ENCODE measurements around the gene CRYGN. TPM values are rescaled to one million over a fixed set of nuclear protein-coding genes. Genes with fewer than 3 reads are reported as not detected.

The CRYGN gene
- total RNA-seq, 1 experiment from 2014 or later = 1.2 TPM

DNA sequence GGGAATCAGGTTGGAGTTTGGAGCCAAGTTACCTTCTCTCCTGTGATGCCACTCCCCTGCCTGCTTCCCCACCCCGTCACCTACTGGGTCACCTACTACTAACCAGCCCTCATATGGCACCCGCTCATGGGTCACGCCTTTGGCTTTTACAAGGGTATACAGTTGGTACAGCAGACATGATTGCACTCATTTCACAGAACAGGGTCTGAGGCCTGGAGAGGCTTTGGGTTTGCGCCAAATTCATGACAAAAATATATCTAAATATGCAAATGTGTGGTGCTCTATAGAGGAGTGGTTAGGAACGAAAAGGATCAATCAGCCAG lies 10.7 kb downstream of the CRYGN start:
- H3K36me3 ChIP-seq (replicated peaks; ENCODE audit: control insufficient read depth, insufficient read depth, low read length) = no peaks in the 10 kb centered on the region
- H3K4me3 ChIP-seq (ENCODE audit: insufficient read depth, low read depth, low read length) = no peak overlapping the region
- no peaks in the 10 kb centered on the region for H3K27me3 ChIP-seq (ENCODE audit: control insufficient read depth, insufficient read depth, low read length)
- DNase-seq = no peak

DNA sequence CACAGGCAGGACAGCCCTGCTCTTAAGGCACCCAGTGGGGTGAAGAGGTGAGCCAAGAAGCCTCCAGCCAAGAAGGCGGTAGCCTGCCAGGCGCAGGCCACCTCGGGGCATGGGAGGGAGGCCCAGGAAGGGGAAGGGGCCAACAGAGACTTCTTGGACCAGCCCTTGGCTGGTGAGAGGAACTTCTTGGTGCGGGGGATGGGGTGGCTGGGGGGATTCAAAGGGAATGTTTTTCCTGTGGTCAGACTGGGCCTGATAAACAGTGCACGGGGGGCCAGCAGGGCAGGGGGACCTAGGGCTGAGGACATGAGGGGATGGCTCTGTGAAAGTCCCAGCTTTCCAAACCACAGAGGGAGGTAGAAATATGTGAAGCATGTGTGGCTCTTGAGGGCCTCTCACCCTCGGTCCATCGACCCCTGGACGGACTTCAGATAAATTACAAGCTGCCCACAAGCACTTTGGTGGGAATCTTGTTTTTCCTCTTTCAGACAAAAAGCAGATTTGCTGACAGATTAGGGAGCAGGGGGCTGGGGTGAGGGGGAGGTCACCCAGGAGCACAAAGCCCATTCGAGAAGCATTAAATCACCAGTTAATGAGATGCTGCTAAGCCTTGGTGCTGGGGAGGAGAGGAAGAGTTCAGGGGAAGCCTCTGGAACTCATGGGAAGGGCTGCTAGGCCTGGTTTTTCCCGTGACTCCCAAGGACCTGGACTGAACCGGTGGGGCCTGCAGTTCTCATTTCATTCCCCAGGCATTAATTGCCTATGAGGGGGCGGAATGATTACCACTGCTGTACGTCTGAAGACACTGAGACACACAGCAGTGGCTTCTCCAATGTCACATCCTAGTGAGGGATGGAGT lies 11.3 kb downstream of the CRYGN start:
- Histone ChIP-seq H3K27me3 (ENCODE audit: control insufficient read depth, insufficient read depth, low read length) (no peaks in the 10 kb centered on the region), H3K4me3 (ENCODE audit: insufficient read depth, low read depth, low read length) (no peak overlapping the region), H3K36me3 (replicated peaks; ENCODE audit: control insufficient read depth, insufficient read depth, low read length) (no peaks in the 10 kb centered on the region)
- DNase-seq = peak; percentile 72

DNA sequence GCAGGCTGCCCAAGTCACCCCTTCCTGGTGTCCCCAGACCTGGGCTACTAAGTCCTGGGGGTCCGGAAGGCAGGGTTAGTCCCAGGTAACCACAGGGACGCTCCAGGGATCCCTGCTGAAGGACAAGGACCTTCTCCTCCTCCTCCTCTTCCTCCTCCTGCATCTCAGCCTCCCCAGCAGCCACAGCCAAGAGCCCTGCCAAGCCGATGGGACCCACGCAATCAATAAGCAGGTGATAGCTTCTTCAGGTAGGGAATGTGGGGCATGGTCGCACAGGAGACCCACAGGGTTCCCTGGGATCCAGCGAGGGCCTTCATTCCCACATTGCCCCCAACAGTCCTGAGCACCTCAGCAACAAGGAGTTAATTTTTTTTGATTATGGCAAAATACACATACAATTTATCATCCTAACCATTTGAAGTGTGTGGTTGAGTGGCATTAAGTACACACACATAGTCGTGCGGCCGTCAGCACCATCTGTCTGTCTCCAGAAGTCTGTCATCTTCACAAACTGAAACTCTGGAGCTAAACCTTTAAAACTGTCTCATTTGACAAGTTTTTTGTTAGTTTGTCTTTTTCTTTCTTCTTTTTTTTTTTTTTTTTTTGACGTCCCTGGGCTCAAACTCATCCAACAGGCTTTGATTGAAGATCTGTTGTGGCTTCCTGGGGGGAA lies 12.1 kb downstream of the CRYGN start:
- DNase-seq = peak; percentile 37
- H3K27me3 ChIP-seq (ENCODE audit: control insufficient read depth, insufficient read depth, low read length) = no peaks in the 10 kb centered on the region
- no peaks in the 10 kb centered on the region for H3K36me3 ChIP-seq (replicated peaks; ENCODE audit: control insufficient read depth, insufficient read depth, low read length)
- no peak overlapping the region for H3K4me3 ChIP-seq (ENCODE audit: insufficient read depth, low read depth, low read length)

DNA sequence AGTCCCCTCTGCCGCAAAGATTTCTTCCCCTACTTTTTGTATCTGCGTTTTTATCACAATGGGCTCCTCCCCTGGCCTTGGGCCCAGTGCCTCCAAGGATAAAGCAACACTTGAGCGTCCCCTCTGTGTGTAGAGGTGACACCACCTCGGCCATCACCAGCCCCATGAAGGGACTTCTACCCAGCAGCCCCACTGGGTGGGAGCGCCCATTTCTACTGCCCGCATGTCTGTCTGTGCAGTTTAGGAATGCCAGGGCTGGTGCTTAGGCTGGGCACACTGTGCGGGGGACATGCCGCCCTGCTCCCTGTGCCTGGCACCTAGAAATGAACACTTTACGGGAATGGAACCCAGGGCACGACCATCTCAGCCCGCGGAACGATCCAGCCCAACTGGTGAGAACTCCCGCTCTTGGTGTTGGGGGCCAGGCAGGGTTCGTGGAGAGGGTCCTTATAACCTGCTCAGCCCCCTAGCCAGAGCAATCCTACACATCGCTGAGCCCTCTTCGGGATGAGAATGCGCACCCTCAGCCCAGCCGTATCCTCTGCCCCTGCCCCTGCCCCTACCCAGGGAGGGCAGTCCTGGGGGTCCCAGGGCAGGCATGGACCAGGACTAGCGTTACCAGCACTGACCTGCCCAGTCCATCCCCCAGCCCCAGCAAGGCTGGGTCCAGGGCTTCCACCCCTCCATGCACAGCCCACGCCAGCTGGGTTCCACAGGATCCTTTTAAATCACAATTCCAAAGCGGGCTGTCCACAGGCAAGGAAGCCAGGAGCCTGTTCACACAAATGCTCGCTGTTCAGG lies 12.8 kb downstream of the CRYGN start:
- Histone ChIP-seq H3K4me3 (ENCODE audit: insufficient read depth, low read depth, low read length) (no peak overlapping the region), H3K27me3 (ENCODE audit: control insufficient read depth, insufficient read depth, low read length) (no peaks in the 10 kb centered on the region), H3K36me3 (replicated peaks; ENCODE audit: control insufficient read depth, insufficient read depth, low read length) (no peaks in the 10 kb centered on the region)
- peak; percentile 42 for DNase-seq

DNA sequence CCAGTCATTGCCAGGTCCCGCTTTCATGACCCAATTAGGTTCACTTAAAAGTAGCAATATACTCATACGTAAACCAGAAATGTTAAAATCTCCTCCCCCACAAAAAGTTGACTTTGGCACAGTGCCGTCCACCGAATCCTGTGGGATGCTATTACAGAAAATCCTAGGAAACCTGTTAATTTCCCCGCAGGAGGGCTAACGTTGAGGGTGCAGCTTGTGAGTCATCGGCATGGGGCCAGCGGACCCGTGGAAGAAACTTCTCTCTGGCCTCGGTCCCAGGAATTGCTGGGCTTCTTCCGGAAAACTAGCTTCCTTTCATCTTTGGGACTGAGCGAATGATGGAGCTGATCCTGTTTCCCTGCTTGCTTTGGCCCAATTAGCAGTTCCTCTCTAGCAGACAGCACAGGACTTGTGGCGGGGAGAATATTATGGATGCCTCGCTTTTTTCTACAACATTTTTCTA lies 13.5 kb downstream of the CRYGN start:
- no peak overlapping the region for H3K4me3 ChIP-seq (ENCODE audit: insufficient read depth, low read depth, low read length)
- no peaks in the 10 kb centered on the region for H3K27me3 ChIP-seq (ENCODE audit: control insufficient read depth, insufficient read depth, low read length)
- DNase-seq = peak; percentile 21
- no peaks in the 10 kb centered on the region for H3K36me3 ChIP-seq (replicated peaks; ENCODE audit: control insufficient read depth, insufficient read depth, low read length)

DNA sequence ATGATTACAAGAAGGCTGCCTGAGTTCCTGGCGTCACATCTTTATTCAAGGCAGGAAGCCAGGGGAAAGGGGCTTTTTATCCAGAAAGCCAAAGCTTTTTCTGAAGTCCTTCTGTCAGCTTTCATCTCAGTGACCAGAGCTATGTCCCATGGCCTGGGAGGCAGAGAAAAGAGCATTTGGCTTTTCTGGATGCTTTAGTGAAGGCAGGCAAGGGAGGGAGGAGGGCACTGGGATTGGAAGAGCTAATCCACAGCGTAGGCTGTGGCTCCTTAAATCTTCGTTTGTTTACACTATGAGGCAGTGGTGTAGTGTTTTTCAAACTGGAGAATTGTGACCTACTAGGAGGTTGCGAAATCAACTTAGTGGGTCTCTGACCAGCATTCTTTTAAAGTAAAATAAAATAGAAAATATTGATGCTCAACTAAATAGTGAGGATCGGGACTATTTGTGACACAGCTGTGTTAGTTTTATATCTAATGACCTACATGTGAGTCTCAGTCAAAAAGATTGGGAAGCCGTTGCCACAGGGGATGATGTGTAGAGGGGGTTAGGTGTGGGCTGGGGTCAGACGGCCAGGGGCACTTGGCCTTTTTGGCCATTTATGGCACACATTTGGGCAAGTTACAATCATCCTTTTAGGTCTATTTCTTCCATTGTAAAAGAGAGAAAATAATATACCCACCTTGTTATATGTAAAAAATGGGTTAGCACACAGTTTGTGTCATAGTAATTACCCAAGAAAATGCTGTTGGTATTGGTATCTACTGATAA lies 14.1 kb downstream of the CRYGN start:
- no peak overlapping the region for H3K4me3 ChIP-seq (ENCODE audit: insufficient read depth, low read depth, low read length)
- no peaks in the 10 kb centered on the region for H3K27me3 ChIP-seq (ENCODE audit: control insufficient read depth, insufficient read depth, low read length)
- H3K36me3 ChIP-seq (replicated peaks; ENCODE audit: control insufficient read depth, insufficient read depth, low read length) = no peaks in the 10 kb centered on the region
- peak; percentile 18 for DNase-seq

DNA sequence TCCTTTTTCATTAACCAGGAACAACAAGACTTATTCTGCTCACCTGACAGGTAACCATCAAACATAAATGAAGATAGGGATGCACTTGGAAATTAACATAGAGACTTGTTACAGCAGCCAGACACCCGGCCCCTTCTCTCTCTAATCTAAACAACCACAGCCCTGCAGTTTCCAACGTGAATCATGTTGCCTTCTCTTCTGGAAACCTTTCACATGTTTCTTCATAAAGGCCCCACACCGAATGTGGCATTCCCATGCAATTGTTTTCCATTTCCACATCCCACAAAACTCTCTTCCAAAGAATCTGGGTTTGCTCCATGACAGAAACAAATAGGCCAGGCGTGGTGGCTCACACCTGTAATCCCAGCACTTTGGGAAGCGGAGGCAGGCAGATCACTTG lies 15.1 kb downstream of the CRYGN start:
- H3K36me3 ChIP-seq (replicated peaks; ENCODE audit: control insufficient read depth, insufficient read depth, low read length) = no peaks in the 10 kb centered on the region
- no peak for DNase-seq
- H3K27me3 ChIP-seq (ENCODE audit: control insufficient read depth, insufficient read depth, low read length) = peaks cover 2% of the 10 kb centered on the region; the same call in 1 of the 2 replicates
- no peak overlapping the region for H3K4me3 ChIP-seq (ENCODE audit: insufficient read depth, low read depth, low read length)

DNA sequence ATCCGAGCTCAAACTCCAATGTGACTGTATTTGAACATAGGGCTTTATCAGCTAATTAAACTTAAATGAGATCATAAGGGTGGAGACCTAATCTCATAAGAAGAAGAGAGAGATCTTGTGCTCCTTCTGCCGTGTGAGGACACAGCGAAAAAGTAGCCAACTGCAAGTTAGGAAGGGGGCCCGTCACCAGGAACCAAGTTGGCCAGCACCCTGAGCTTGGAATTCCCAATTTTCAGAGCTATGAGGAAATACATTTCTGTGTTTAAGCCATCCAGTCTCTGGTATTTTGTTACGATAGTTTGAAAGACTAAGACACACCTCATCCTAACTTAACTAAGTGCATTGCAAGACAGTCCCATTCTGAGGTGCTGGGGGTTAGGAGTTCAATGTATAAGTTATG lies 16.0 kb downstream of the CRYGN start:
- H3K4me3 ChIP-seq (ENCODE audit: insufficient read depth, low read depth, low read length) = no peak overlapping the region
- H3K36me3 ChIP-seq (replicated peaks; ENCODE audit: control insufficient read depth, insufficient read depth, low read length) = no peaks in the 10 kb centered on the region
- no peak for DNase-seq
- peaks cover 2% of the 10 kb centered on the region; the same call in 1 of the 2 replicates for H3K27me3 ChIP-seq (ENCODE audit: control insufficient read depth, insufficient read depth, low read length)

DNA sequence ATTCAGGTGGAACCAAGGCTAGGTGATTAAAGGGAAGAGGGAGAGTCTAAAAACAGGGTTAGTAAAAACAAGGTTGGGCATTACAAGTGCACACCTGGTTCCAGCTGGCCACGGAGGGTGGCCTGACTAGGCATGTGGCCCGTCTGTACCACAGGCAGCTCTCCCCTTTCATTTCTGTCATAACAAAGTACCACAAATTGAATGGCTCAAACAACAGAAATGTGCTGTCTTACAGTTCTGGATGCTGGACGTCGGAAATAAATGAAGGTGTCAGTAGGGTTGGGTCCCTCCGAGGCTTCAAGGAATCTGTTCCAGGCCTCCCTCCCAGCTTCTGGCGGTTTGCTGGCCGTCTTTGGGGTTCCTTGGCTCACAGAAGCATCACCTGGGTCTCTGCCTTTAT lies 16.7 kb downstream of the CRYGN start:
- Histone ChIP-seq H3K36me3 (replicated peaks; ENCODE audit: control insufficient read depth, insufficient read depth, low read length) (no peaks in the 10 kb centered on the region), H3K4me3 (ENCODE audit: insufficient read depth, low read depth, low read length) (no peak overlapping the region), H3K27me3 (ENCODE audit: control insufficient read depth, insufficient read depth, low read length) (peaks cover 2% of the 10 kb centered on the region; the same call in 1 of the 2 replicates)
- no peak for DNase-seq

DNA sequence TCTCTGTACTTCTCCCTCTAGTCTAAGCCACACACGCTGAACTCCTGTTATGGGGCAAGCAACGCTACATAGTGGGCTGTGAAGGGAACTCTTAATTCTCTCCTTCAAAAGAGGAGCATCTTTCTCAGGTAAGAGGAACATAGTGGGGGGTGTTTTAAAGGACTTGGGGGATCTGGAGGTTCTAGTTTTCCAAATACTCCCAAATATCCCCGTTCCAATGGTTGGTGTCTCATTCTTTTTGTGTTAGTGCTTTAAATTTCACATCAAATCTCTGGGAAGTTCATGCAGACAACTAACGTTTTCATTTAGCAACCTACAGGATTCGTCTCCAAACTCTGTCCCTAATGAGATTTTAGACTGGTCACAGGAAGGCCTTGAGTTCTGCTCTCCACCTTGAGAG lies 17.7 kb downstream of the CRYGN start:
- H3K4me3 ChIP-seq (ENCODE audit: insufficient read depth, low read depth, low read length) = no peak overlapping the region
- H3K36me3 ChIP-seq (replicated peaks; ENCODE audit: control insufficient read depth, insufficient read depth, low read length) = no peaks in the 10 kb centered on the region
- H3K27me3 ChIP-seq (ENCODE audit: control insufficient read depth, insufficient read depth, low read length) = peaks cover 2% of the 10 kb centered on the region; the same call in 1 of the 2 replicates
- DNase-seq = no peak

DNA sequence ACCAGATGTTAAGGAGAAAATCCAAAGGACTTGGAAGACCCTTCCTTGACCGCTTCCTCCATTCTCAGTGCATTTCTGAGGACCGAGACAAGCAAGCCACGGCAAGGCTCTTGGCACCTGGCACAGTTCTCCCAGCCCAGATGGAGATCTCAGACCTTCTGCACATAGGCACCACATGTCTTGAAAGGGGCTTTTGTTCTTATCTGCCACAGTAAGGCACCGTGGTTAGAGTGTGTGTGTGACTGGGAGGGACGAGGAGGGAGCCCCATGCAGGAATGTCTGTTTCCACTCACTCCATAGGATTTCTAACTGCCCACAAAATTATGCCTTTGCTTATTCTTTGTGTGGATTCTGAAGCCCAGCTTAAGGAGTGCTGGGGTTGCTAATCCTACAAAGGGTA lies 19.8 kb downstream of the CRYGN start:
- no peaks in the 10 kb centered on the region for H3K36me3 ChIP-seq (replicated peaks; ENCODE audit: control insufficient read depth, insufficient read depth, low read length)
- DNase-seq = no peak
- no peak overlapping the region for H3K4me3 ChIP-seq (ENCODE audit: insufficient read depth, low read depth, low read length)
- H3K27me3 ChIP-seq (ENCODE audit: control insufficient read depth, insufficient read depth, low read length) = peaks cover 5% of the 10 kb centered on the region

DNA sequence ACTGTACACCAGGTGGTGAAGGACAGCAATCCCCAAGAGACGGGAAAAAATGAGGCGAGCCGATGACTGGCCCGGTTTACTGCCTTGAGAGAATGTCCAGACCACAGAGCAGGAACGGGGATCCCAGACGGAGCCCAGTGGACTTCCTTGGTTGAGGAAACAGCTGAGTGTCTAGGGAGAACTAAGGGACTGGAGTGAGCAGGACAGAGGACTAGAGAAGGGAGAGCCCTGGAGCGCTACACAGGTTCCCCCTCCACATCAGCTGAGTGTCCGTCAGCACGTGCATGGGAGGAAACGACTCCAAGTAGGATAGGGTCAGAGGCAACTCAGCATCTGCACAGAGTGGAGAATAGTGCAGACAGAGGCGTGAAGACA lies 23.0 kb downstream of the CRYGN start:
- H3K27me3 ChIP-seq (ENCODE audit: control insufficient read depth, insufficient read depth, low read length) = peaks cover 7% of the 10 kb centered on the region
- H3K4me3 ChIP-seq (ENCODE audit: insufficient read depth, low read depth, low read length) = no peak overlapping the region
- DNase-seq = no peak
- no peaks in the 10 kb centered on the region for H3K36me3 ChIP-seq (replicated peaks; ENCODE audit: control insufficient read depth, insufficient read depth, low read length)

DNA sequence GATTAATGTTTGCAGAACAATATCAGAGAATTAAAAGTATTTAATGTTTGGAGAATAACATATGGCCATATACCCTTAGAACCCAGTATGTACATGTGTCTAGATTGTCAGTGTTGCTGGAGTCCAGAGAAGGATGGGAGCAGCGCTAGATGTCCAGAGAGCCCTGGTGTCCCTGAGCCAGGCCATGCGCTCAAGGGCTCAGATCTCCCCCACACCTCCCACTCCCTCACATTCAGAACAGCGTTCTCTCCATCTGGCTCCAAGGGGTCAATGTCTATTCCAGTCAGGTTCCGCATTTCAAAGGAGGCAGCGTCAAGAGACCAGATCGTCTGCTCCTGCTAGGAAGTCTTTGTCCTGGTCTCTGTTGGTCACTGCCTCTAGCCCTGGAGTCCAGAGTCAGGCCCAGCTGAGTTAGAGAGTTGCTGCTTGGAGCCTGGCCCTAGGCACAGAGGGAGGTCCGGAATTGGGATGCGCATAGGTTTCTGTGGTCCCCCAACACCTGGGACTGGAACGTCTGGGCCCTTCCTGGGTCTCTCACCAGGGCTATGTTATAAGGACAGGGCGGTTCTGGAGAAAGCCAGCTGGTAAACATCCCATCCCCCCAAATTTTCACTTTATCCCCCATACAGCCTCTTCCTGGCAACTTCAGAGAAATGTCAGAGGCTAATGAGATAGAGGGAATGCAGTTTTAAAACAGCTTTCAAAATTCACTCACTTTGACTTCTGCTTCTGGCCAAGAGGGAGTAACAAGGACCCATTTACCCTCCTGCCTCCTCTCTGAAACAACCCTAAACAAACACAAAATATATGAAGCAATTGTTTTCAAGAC lies 23.6 kb downstream of the CRYGN start:
- Histone ChIP-seq H3K4me3 (ENCODE audit: insufficient read depth, low read depth, low read length) (no peak overlapping the region), H3K36me3 (replicated peaks; ENCODE audit: control insufficient read depth, insufficient read depth, low read length) (no peaks in the 10 kb centered on the region), H3K27me3 (ENCODE audit: control insufficient read depth, insufficient read depth, low read length) (peaks cover 12% of the 10 kb centered on the region)
- DNase-seq = peak; percentile 58

Measured in H7 (cell line).